ENCODE measurements around the gene WIZ. TPM values are rescaled to one million over a fixed set of nuclear protein-coding genes. Genes with fewer than 3 reads are reported as not detected.

The WIZ gene
- total and polyA plus RNA-seq, 4 donors, result 14.5 to 42.6 (median 23.3) TPM

DNA sequence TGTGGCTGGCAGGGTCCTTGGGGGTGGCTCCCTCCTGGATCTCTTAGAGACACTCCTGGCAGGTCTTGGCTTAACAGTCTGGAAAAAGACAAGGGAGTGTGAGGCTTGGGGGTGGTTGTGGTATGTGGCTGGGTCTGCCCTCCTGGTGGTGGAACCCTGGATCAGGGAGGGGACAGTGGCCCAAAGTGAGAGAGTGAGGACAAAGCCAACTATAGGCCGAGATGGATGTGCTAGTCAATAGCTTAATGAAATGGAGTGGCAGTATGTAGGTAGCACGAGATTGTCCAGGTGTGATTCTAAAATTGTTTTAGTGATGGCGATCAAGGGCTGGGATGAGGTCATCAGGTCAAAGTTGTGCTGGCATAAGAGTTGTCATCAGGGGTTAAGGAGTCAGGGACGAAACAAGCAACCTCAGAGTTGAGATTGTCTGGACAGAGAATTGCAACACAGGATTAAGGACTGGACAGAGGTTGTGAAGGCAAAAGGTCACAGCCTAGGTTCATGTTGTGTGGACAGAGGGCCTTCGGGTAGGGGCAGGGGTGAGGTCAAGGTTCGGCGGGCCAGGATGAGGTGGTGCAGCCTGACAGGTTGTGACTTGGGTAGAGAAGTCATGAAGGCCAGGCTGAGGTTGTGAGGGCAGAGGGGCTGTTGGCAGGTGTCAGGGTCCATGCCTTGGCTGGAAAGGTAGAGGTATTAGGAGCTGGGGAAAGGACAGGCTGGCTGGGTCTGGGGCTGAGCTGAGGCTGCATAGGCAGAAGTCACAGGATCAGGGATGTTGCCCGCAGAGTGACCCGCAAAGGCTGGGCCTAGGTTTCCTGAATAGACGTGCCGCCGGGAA is 19.1 kb upstream of the WIZ start:
- H3K4me1 ChIP-seq (ENCODE audit: control insufficient read depth in 5 of 5, insufficient read depth in 5 of 5, low read length in 5 of 5), result peaks cover 0 to 7% (median 0%) of the 10 kb centered on the region in 5 donors
- H3K9ac ChIP-seq (ENCODE audit: insufficient read depth in 1 of 2, low read length in 2 of 2), result no peak overlapping the region
- WGBS, 2 donors, result 48 to 52% methylated on average over 12 of the region's 12 CpGs
- no peak for DNase-seq
- H3K27me3 ChIP-seq (ENCODE audit: control insufficient read depth in 3 of 3, insufficient read depth in 3 of 3, low read length in 2 of 3), result peaks cover 4 to 43% (median 28%) of the 10 kb centered on the region in 3 donors
- H3K4me3 ChIP-seq, result no peak overlapping the region
- peaks cover 0 to 3% (median 0%) of the 10 kb centered on the region in 4 donors for H3K9me3 ChIP-seq (ENCODE audit: control insufficient read depth in 4 of 4, insufficient read depth in 3 of 4, low read length in 3 of 4)
- TF ChIP-seq, protein P1, sequence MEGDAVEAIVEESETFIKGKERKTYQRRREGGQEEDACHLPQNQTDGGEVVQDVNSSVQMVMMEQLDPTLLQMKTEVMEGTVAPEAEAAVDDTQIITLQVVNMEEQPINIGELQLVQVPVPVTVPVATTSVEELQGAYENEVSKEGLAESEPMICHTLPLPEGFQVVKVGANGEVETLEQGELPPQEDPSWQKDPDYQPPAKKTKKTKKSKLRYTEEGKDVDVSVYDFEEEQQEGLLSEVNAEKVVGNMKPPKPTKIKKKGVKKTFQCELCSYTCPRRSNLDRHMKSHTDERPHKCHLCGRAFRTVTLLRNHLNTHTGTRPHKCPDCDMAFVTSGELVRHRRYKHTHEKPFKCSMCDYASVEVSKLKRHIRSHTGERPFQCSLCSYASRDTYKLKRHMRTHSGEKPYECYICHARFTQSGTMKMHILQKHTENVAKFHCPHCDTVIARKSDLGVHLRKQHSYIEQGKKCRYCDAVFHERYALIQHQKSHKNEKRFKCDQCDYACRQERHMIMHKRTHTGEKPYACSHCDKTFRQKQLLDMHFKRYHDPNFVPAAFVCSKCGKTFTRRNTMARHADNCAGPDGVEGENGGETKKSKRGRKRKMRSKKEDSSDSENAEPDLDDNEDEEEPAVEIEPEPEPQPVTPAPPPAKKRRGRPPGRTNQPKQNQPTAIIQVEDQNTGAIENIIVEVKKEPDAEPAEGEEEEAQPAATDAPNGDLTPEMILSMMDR (IDR thresholded peaks at IDR 0.05; ENCODE audit: control extremely low read depth, extremely low read depth), result no peak
- H3K36me3 ChIP-seq (ENCODE audit: control insufficient read depth in 4 of 4, insufficient read depth in 4 of 4, low read length in 4 of 4), result no peaks in the 10 kb centered on the region
- H3K27ac ChIP-seq (ENCODE audit: low read depth in 1 of 2, low read length in 1 of 2), result no peak overlapping the region
- no peak for ATAC-seq (ENCODE audit: insufficient read depth, low FRiP score)

DNA sequence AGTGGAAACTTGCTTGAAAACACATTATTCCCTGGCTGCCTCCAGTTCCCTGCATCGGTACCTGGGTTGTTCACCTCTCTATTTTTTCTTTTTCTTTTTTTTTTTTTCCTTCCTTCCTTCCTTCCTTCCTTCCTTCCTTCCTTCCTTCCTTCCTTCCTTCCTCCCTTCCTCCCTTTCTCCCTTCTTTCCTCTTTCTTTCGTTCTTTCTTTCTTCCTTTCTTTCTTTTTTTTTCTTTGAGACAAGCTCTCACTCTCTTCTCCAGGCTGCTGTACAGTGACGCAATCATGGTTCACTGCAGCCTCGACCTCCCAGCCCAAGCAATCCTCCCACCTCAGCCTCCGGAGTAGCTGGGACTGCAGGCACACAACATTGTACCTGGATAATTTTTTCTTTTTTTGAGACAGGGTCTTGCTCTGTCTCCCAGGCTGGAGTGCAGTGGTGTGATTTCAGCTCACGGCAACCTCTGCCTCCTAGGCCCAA is 18.0 kb upstream of the WIZ start:
- H3K9ac ChIP-seq (ENCODE audit: insufficient read depth in 1 of 2, low read length in 2 of 2), result no peak overlapping the region
- H3K4me1 ChIP-seq (ENCODE audit: control insufficient read depth in 5 of 5, insufficient read depth in 5 of 5, low read length in 5 of 5), result peaks cover 0 to 8% (median 0%) of the 10 kb centered on the region in 5 donors
- ATAC-seq (ENCODE audit: insufficient read depth, low FRiP score) (no peak), DNase-seq (no peak)
- H3K27me3 ChIP-seq (ENCODE audit: control insufficient read depth in 3 of 3, insufficient read depth in 3 of 3, low read length in 2 of 3), result peaks cover 4 to 52% (median 33%) of the 10 kb centered on the region in 3 donors
- WGBS, 2 donors, result 60 to 73% methylated on average over 6 of the region's 6 CpGs
- H3K27ac ChIP-seq (ENCODE audit: low read depth in 1 of 2, low read length in 1 of 2), result no peak overlapping the region
- H3K4me3 ChIP-seq, result no peak overlapping the region
- peaks cover 0 to 6% (median 0%) of the 10 kb centered on the region in 4 donors for H3K9me3 ChIP-seq (ENCODE audit: control insufficient read depth in 4 of 4, insufficient read depth in 3 of 4, low read length in 3 of 4)
- TF ChIP-seq, protein P1 (IDR thresholded peaks at IDR 0.05; ENCODE audit: control extremely low read depth, extremely low read depth), result no peak
- no peaks in the 10 kb centered on the region for H3K36me3 ChIP-seq (ENCODE audit: control insufficient read depth in 4 of 4, insufficient read depth in 4 of 4, low read length in 4 of 4)

DNA sequence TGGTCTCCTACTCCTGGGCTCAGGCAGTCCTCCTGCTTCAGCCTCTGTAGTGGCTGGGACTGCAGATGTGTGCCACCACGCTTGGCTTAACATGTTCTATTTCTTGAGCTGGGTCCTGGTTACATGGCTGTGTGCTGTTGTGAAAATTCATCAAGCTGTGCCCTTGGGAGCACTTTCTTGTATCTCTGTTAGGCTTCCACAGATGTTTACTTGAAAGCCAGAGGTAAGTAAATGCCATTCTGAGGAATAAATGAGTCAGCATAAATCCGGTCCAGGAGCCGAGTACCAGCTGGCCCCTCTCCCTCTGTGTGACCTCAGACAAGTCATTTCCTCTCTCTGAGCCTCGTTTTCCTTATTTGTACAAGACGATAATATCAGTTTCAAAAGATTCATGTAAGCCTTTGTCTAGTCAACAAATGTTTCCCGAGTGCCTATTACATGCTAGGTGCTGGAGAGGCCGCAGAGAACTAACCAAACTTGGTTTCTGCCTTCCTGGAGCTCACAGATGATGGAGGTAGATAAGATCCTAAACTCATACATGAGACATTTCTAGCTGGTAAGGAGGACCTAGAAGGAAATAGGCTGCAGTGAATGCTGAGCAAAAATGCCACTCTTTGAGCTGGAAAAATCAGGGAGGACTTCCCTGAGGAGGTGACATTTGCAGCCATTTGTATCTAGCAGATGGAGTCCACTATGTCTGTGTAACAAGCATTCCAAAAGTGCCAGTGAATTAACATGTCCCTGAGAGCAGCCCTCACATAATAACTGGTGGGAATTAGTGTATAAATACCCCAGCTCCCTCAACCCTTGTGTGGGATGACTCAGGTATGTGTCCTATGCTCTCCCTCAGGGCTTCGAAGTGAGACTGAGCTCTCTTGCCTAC is 17.3 kb upstream of the WIZ start:
- ATAC-seq (ENCODE audit: insufficient read depth, low FRiP score) (no peak), DNase-seq (no peak)
- H3K4me1 ChIP-seq (ENCODE audit: control insufficient read depth in 5 of 5, insufficient read depth in 5 of 5, low read length in 5 of 5), result peaks cover 0 to 8% (median 0%) of the 10 kb centered on the region in 5 donors
- WGBS, 2 donors, result 22 to 29% methylated on average over 8 of the region's 8 CpGs
- H3K4me3 ChIP-seq, result no peak overlapping the region
- H3K27me3 ChIP-seq (ENCODE audit: control insufficient read depth in 3 of 3, insufficient read depth in 3 of 3, low read length in 2 of 3), result peaks cover 4 to 52% (median 33%) of the 10 kb centered on the region in 3 donors
- H3K27ac ChIP-seq (ENCODE audit: low read depth in 1 of 2, low read length in 1 of 2), result no peak overlapping the region
- no peak overlapping the region for H3K9ac ChIP-seq (ENCODE audit: insufficient read depth in 1 of 2, low read length in 2 of 2)
- peaks cover 0 to 4% (median 0%) of the 10 kb centered on the region in 4 donors for H3K9me3 ChIP-seq (ENCODE audit: control insufficient read depth in 4 of 4, insufficient read depth in 3 of 4, low read length in 3 of 4)
- TF ChIP-seq, protein P1 (IDR thresholded peaks at IDR 0.05; ENCODE audit: control extremely low read depth, extremely low read depth), result no peak
- H3K36me3 ChIP-seq (ENCODE audit: control insufficient read depth in 4 of 4, insufficient read depth in 4 of 4, low read length in 4 of 4), result no peaks in the 10 kb centered on the region
